Activated CD8-positive, alpha-beta T cell treated with anti-CD3 and anti-CD28 coated beads, Interleukin-2, amount 10 ng/mL, durations not matched to agents 7 days and 5 days (primary cell): ENCODE measurements around the gene APOE. TPM values are rescaled to one million over a fixed set of nuclear protein-coding genes. Genes with fewer than 3 reads are reported as not detected.

Source experiments
- ATAC-seq: fragments of 150-1000 bp; cut with Tn5 transposase; one replicate; pipeline ENCODE4 v1.10.0; 2021; ENCODE audit warnings: moderate library complexity
- CTCF ChIA-PET: fragments of 350-600 bp; sonication (Branson Sonifier 250); formaldehyde crosslinking; loops from one replicate; lab custom pipeline; 2021; ENCODE audit warnings: antibody characterized with exemption; lab: Charles Lee
- POLR2A ChIA-PET: fragments of 350-600 bp; sonication (Branson Sonifier 250); formaldehyde crosslinking; loops from one replicate; lab custom pipeline; 2021; ENCODE audit warnings: antibody characterized with exemption; lab: Charles Lee
- DNase-seq: peaks from one replicate; pipeline ENCODE4 v3.0.0-alpha.2; 2020
- H3K27ac Mint-ChIP-seq: one replicate; pipeline ENCODE4 v1.8.0; 2021; ENCODE audit warnings: mild to moderate bottlenecking, mixed read lengths
- H3K27me3 Mint-ChIP-seq: one replicate; pipeline ENCODE4 v1.8.0; 2021; ENCODE audit warnings: low read depth, mixed read lengths
- H3K36me3 Mint-ChIP-seq: one replicate; pipeline ENCODE4 v1.8.0; 2021; ENCODE audit warnings: low read depth, mixed read lengths
- H3K4me1 Mint-ChIP-seq: one replicate; pipeline ENCODE4 v1.8.0; 2021; ENCODE audit warnings: low read depth, mixed read lengths
- H3K4me3 Mint-ChIP-seq: one replicate; pipeline ENCODE4 v1.8.0; 2021; ENCODE audit warnings: mild to moderate bottlenecking, mixed read lengths
- H3K9me3 Mint-ChIP-seq: one replicate; pipeline ENCODE4 v1.8.0; 2022; ENCODE audit warnings: mixed read lengths; ENCODE audit not compliant: insufficient read depth
- total RNA-seq, 2 experiments: library from RNA; stranded (reverse); gene quantifications; one replicate each; pipeline ENCODE4 v1.2.3, GENCODE V29; 2021

APOE gene
- total RNA-seq, 2 experiments from 2014 or later: 0.68 to 0.89 TPM

DNA sequence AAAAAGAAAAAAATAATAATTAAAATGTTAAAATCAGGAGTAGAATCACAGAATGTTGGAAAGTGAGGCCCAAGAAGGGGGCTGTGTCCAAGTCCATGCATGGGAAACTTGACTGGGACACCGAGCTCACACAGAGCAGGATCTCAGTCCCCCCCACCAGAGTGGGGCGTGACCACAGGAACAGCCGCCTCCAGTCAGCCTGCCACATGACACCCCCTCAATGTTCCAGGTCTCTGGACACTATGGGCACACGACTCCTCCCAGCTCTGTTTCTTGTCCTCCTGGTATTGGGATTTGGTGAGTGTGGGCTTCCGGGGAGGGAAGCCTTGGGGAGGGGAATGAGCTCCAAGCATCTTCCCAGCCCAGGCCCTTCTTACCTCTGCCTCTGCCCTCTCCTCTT, 42.6 kb downstream of the APOE start:
- no peak for DNase-seq
- POLR2A ChIA-PET: no interaction called here
- Mint-ChIP-seq H3K27me3 (no peaks in the 10 kb centered on the region), H3K36me3 (no peaks in the 10 kb centered on the region), H3K4me3 (no peak overlapping the region), H3K9me3 (no peaks in the 10 kb centered on the region), H3K4me1 (peaks cover 2% of the 10 kb centered on the region), H3K27ac (no peak overlapping the region)
- CTCF ChIA-PET: no interaction called here
- ATAC-seq: no peak

GRCh38 chr19:44948763-44949374, 43.3 kb downstream of the APOE start:
- ChIA-PET CTCF (no interaction called here), POLR2A (no interaction called here)
- peaks cover 7% of the 10 kb centered on the region for H3K4me1 Mint-ChIP-seq

GRCh38 chr19:44949550-44949949, 44.0 kb downstream of the APOE start:
- Mint-ChIP-seq H3K36me3 (no peaks in the 10 kb centered on the region), H3K4me1 (peaks cover 11% of the 10 kb centered on the region), H3K27ac (no peak overlapping the region), H3K4me3 (no peak overlapping the region), H3K9me3 (no peaks in the 10 kb centered on the region), H3K27me3 (no peaks in the 10 kb centered on the region)
- ChIA-PET CTCF (no interaction called here), POLR2A (no interaction called here)
- ATAC-seq: no peak
- DNase-seq: no peak

More at GRCh38 chr19:44948763-44949374, 43.3 kb downstream of the APOE start:
- Mint-ChIP-seq H3K27me3 (no peaks in the 10 kb centered on the region), H3K27ac (no peak overlapping the region), H3K4me3 (no peak overlapping the region), H3K9me3 (no peaks in the 10 kb centered on the region), H3K36me3 (no peaks in the 10 kb centered on the region)
- ATAC-seq (no peak), DNase-seq (no peak)

DNA sequence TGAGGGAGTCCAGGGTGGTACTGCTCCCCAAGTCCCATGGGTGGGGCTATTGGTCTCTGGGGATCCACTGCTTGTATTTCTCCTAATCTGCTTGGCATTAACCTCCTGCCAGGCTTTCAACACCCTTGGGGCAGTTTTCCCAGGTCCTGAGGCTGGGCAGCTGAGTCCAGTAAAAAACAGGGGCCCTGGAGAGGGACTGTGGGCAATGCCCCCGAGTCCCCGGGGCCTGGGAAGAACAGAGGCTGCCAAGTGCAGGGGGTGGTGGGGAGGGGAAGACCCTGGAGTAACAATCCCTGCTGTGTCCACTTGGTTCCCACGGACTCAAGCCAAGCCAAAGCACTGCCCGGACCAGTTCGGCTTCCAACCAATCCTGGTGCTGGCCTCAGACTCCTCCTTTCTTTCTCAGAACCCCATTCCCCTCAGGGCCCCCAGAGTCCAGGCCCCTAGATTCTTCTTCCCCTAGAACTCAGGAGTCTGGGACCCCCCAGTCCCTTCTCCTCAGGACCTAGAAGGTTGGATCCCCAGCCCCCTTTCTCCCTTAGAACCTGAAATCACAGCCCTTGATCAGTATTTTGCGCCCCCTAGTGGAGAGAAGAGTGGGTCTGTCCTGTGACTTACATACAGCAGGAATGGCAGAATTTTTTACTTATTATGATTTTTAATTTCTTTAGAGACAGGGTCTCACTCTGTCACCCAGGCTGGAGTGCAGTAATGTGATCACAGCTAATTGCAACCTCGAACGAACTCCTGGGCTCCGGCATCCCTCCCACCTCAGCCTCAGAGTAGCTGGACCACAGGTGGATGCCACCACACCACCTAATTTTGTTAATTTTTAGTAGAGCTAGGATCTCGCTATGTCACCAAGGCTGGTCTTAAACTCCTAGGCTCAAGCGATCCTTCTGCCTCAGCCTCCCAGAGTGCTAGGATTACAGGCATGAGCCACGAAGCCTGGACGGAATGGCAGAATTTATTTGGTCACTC, 45.9 kb downstream of the APOE start:
- POLR2A ChIA-PET: no interaction called here
- ATAC-seq: no peak
- Mint-ChIP-seq H3K27me3 (no peaks in the 10 kb centered on the region), H3K36me3 (no peaks in the 10 kb centered on the region), H3K27ac (no peak overlapping the region), H3K4me1 (peaks cover 20% of the 10 kb centered on the region), H3K9me3 (no peaks in the 10 kb centered on the region), H3K4me3 (no peak overlapping the region)
- DNase-seq: peak; percentile 79
- CTCF ChIA-PET: interaction anchor here (0.8 to 2.9 kb wide), 8 partner anchors 8 to 228 kb away, joined by 3 to 34 read pairs (median 4); partner anchors contain the start of genes APOC1 and APOE

DNA sequence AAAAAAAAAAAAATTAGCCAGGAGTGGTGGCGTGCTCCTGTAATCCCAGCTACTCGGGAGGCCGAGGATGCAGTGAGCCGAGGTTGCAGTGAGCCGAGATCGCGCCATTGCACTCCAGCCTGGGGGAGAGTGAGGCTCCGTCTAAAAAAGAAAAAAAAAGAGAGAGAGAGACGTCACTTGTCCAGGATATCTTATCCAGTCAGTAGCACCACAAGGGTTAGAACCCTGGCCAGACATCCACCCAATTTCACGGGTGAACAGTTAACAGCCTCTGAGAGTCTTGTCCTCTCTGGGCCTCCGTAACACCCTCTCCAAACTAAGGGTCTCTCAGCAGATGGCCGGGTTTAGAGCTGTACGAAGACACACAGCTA, 48.7 kb downstream of the APOE start:
- POLR2A ChIA-PET: interaction anchor here (0.7 to 1.5 kb wide), 6 partner anchors 10 to 204 kb away, joined by 3 to 9 read pairs (median 4); partner anchors contain the start of genes APOC1, RELB and TOMM40
- Mint-ChIP-seq H3K36me3 (no peaks in the 10 kb centered on the region), H3K4me1 (peaks cover 39% of the 10 kb centered on the region), H3K9me3 (no peaks in the 10 kb centered on the region), H3K27ac (peak overlapping the region; percentile 98), H3K4me3 (peak overlapping the region; percentile 95), H3K27me3 (no peaks in the 10 kb centered on the region)
- ATAC-seq (no peak), DNase-seq (no peak)
- CTCF ChIA-PET: interaction anchor here (1.1 to 2.9 kb wide), 5 partner anchors 43 to 300 kb away, joined by 3 to 34 read pairs (median 5); partner anchors contain the start of genes APOE and CLASRP

- Mint-ChIP-seq H3K4me1 (peaks cover 39% of the 10 kb centered on the region), H3K4me3 (peak within 1 kb of the TSS; percentile 95), H3K27ac (peak within 1 kb of the TSS; percentile 98), H3K9me3 (no peaks in the 10 kb centered on the region), H3K27me3 (no peaks in the 10 kb centered on the region), H3K36me3 (no peaks in the 10 kb centered on the region)
- POLR2A ChIA-PET: interaction anchor here (0.7 to 1.5 kb wide), 8 partner anchors 9 to 311 kb away, joined by 3 to 9 read pairs (median 3); partner anchors contain the start of genes APOC1, PVR, RELB and TOMM40
- peak; percentile 98 for DNase-seq
- CTCF ChIA-PET: interaction anchor here (1.1 to 1.2 kb wide), 2 partner anchors 63 to 84 kb away, joined by 3 to 5 read pairs; partner anchors contain the start of gene CLASRP
- peak; percentile 93 for ATAC-seq
Measured at GRCh38 chr19:44954649-44955504, 49.3 kb downstream of the APOE start, which contains the start of gene CLPTM1. Gene CLPTM1 (plus strand): TSS chr19:44955380. CDS start chr19:44955396, 16 bp downstream.

GRCh38 chr19:44955505-44956439, 50.2 kb downstream of the APOE start:
- Mint-ChIP-seq H3K9me3 (no peaks in the 10 kb centered on the region), H3K4me1 (peaks cover 39% of the 10 kb centered on the region), H3K36me3 (no peaks in the 10 kb centered on the region), H3K27ac (peak overlapping the region; percentile 98), H3K4me3 (peak overlapping the region; percentile 95), H3K27me3 (no peaks in the 10 kb centered on the region)
- POLR2A ChIA-PET: interaction anchor here (1.0 to 1.3 kb wide), 3 partner anchors 9 to 65 kb away, joined by 3 to 5 read pairs (median 3); partner anchors contain the start of gene TOMM40
- no peak for ATAC-seq
- CTCF ChIA-PET: interaction anchor here (1.1 to 1.9 kb wide), 2 partner anchors 83 to 104 kb away, joined by 4 to 5 read pairs; partner anchors contain the start of gene CLASRP
- DNase-seq: no peak

GRCh38 chr19:44957526-44957925, 51.9 kb downstream of the APOE start:
- H3K4me3 Mint-ChIP-seq: no peak overlapping the region
- H3K27me3 Mint-ChIP-seq: no peaks in the 10 kb centered on the region
- H3K9me3 Mint-ChIP-seq: no peaks in the 10 kb centered on the region
- DNase-seq (no peak), ATAC-seq (no peak)
- H3K36me3 Mint-ChIP-seq: peaks cover 3% of the 10 kb centered on the region
- H3K27ac Mint-ChIP-seq: no peak overlapping the region
- H3K4me1 Mint-ChIP-seq: peaks cover 39% of the 10 kb centered on the region
- ChIA-PET CTCF (interaction anchor here (0.5 to 1.9 kb wide), 3 partner anchors 55 to 117 kb away, joined by 3 to 4 read pairs (median 3); no protein-coding TSS in a partner anchor), POLR2A (interaction anchor here (0.9 kb wide), 1 partner anchor 43 kb away, joined by 3 read pairs; no protein-coding TSS in a partner anchor)

- DNase-seq (no peak), ATAC-seq (no peak)
- Mint-ChIP-seq H3K27ac (no peak overlapping the region), H3K9me3 (no peaks in the 10 kb centered on the region), H3K36me3 (peaks cover 3% of the 10 kb centered on the region), H3K27me3 (no peaks in the 10 kb centered on the region), H3K4me3 (no peak overlapping the region), H3K4me1 (peaks cover 39% of the 10 kb centered on the region)
- POLR2A ChIA-PET: interaction anchor here (0.9 kb wide), 1 partner anchor 43 kb away, joined by 3 read pairs; no protein-coding TSS in a partner anchor
- CTCF ChIA-PET: interaction anchor here (1.3 kb wide), 1 partner anchor 167 kb away, joined by 3 read pairs; no protein-coding TSS in a partner anchor
Measured at GRCh38 chr19:44958090-44958489, 52.5 kb downstream of the APOE start.
